Measurements from ENCODE around the gene KLRF1.

DNA sequence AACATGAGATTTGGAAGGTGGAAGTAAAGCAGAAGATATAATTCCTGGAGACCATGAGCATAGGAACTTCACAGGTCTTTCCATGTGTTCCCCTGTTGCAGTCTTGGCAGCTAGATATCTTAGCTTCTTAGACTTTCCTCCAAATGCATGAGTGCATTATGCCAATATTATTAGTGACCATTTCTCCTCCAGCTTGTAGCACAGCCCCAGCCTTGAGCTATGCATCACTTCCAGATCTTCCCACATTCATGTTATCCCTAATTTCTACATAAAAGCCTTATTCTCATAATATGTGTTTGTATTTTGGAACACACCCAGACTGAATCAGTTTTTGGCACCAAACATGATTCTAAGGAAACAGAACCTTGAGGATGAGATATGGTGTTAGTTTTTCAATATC is 30.9 kb downstream of the KLRF1 start:
- TF ChIP-seq CTCF (IDR thresholded peaks at IDR 0.05 in 4 of 5, conservative IDR thresholded peaks at IDR 0.05 in 1 of 5) (no peak), POLR2A (IDR thresholded peaks at IDR 0.05) (no peak)
